Skeletal muscle satellite cell (primary cell): ENCODE data around the gene CFAP97.

ENCODE experiments used
- H3K27me3 ChIP-seq: 2 replicates; pipeline ENCODE4 v1.7.0; 2013; ENCODE audit warnings: low read length; ENCODE audit not compliant: control insufficient read depth, insufficient read depth
- H3K36me3 ChIP-seq: 2 replicates; pipeline ENCODE4 v1.7.0; 2013; ENCODE audit warnings: mild to moderate bottlenecking, control low read depth, low read length; ENCODE audit not compliant: insufficient read depth
- H3K4me1 ChIP-seq: 2 replicates; pipeline ENCODE4 v1.7.0; 2013; ENCODE audit warnings: low read length; ENCODE audit not compliant: control insufficient read depth, insufficient read depth
- H3K4me2 ChIP-seq: 2 replicates; pipeline ENCODE4 v1.7.0; 2013; ENCODE audit warnings: mild to moderate bottlenecking, low read length
- H3K4me3 ChIP-seq: 2 replicates; pipeline ENCODE4 v1.7.0; 2013; ENCODE audit warnings: low read length
- H3K9ac ChIP-seq: 2 replicates; pipeline ENCODE4 v1.7.0; 2013; ENCODE audit warnings: mild to moderate bottlenecking, low read depth, low read length, moderate library complexity
- H3K9me3 ChIP-seq: replicated peaks from 2 replicates; pipeline ENCODE4 v1.7.0; 2013; ENCODE audit warnings: mild to moderate bottlenecking, control low read depth, low read length

The CFAP97 gene

GRCh38 chr4:185237175-185237574, 33.4 kb upstream of the CFAP97 start:
- no peaks in the 10 kb centered on the region for H3K9me3 ChIP-seq
- no peaks in the 10 kb centered on the region for H3K36me3 ChIP-seq
- H3K4me1 ChIP-seq = peaks cover 17% of the 10 kb centered on the region
- no peak overlapping the region for H3K4me2 ChIP-seq
- H3K27me3 ChIP-seq = no peaks in the 10 kb centered on the region
- no peak overlapping the region for H3K9ac ChIP-seq
- no peak overlapping the region for H3K4me3 ChIP-seq

DNA sequence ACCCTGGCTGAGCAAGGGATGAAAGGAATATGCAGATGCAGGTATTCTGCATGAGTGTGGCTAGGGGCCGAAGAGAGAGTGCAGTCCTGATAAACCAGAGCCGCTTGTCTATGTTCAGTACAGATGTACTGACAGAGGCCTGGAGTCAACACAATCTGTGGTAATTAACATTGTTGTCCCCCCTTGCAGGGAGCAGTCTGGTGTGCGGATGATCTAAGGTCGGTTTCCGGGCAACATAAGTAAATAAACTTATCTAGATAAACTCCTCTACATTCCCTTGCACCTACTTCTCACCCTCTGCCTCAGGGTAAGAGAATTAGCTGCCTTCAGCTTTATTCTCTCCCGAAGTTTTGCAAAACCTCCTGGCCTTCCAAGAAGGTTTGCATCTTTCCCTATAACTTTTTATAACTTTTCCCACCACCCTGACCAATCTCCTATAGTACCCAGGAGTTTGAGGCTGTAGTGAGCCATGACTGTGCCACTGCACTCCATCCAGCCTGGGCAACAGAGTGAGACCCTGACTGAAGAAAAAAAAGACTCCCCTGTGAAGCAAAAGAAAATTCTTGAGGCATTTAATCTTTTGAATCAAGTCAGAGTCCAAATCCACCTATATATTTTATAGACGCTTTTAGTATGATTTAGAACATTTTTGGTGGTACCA, 32.2 kb upstream of the CFAP97 start:
- no peak overlapping the region for H3K4me2 ChIP-seq
- H3K9me3 ChIP-seq = no peaks in the 10 kb centered on the region
- H3K4me1 ChIP-seq = peaks cover 19% of the 10 kb centered on the region
- H3K36me3 ChIP-seq = no peaks in the 10 kb centered on the region
- no peaks in the 10 kb centered on the region for H3K27me3 ChIP-seq
- H3K9ac ChIP-seq = no peak overlapping the region
- H3K4me3 ChIP-seq = no peak overlapping the region

- H3K36me3 ChIP-seq = no peaks in the 10 kb centered on the region
- H3K4me2 ChIP-seq = no peak overlapping the region
- no peak overlapping the region for H3K4me3 ChIP-seq
- H3K4me1 ChIP-seq = peaks cover 19% of the 10 kb centered on the region
- no peaks in the 10 kb centered on the region for H3K9me3 ChIP-seq
- H3K27me3 ChIP-seq = no peaks in the 10 kb centered on the region
- H3K9ac ChIP-seq = no peak overlapping the region
These were observed 31.5 kb upstream of the CFAP97 start for GRCh38 chr4:185235119-185235842.

DNA sequence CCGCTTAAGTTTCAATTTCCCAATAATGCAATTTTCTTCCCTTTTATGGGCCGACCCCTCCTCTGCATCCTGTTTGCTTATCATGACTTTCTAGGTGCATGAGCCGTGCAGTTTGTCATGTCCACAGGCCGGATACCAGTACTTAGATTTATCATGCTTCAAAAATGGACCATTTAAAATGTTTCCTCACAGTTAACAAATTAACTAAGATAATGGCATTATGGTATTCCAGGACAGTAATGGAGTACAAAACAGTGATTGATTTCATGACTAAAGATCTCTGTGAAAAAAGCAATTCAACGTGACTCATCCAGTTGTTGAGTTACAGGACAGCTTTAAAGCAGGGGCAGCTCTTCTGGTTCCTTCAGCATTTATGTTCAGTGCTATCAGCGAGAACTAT, 28.6 kb upstream of the CFAP97 start:
- H3K9me3 ChIP-seq = no peaks in the 10 kb centered on the region
- H3K4me3 ChIP-seq = no peak overlapping the region

GRCh38 chr4:185229021-185229818, 25.4 kb upstream of the CFAP97 start:
- H3K27me3 ChIP-seq = no peaks in the 10 kb centered on the region
- H3K4me1 ChIP-seq = peaks cover 4% of the 10 kb centered on the region
- no peaks in the 10 kb centered on the region for H3K36me3 ChIP-seq
- no peak overlapping the region for H3K9ac ChIP-seq
- no peaks in the 10 kb centered on the region for H3K9me3 ChIP-seq
- no peak overlapping the region for H3K4me2 ChIP-seq
- H3K4me3 ChIP-seq = no peak overlapping the region

More for the DNA sequence above, 28.6 kb upstream of the CFAP97 start:
- H3K4me2 ChIP-seq = no peak overlapping the region
- H3K36me3 ChIP-seq = no peaks in the 10 kb centered on the region
- H3K9ac ChIP-seq = no peak overlapping the region
- no peaks in the 10 kb centered on the region for H3K27me3 ChIP-seq
- peaks cover 8% of the 10 kb centered on the region for H3K4me1 ChIP-seq

DNA sequence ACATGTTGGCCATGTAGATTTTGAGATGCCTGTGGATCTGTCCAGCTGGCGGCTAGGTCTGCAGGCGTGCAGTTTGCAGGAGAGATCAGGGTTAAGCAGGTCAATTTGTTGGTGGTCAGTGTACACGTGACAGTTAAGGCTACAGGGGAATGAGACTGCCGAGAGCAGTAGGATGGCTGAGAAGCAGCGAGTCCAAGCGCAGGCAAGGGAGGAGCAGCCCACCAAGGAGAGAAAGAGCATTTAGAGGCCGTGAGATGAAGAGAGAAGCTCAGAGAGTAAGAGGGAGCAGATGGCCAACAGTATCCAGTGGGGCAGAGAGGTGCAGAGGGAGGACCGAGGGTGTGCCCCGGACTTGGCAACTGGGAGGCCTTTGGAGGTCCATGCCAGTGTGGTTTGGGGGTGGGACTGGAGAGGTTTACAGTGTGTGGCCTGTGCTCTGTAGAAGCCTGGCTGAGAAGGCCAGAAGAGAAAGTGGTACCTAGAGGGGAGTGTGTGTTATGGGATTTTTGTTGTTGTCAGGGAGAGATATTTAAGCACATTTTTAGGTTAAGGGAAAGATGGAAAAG, 24.0 kb upstream of the CFAP97 start:
- Histone ChIP-seq H3K4me3 (no peak overlapping the region), H3K27me3 (no peaks in the 10 kb centered on the region), H3K9me3 (no peaks in the 10 kb centered on the region), H3K36me3 (no peaks in the 10 kb centered on the region), H3K9ac (no peak overlapping the region), H3K4me1 (peaks cover 11% of the 10 kb centered on the region), H3K4me2 (no peak overlapping the region)

GRCh38 chr4:185227131-185227551, 23.3 kb upstream of the CFAP97 start:
- no peaks in the 10 kb centered on the region for H3K36me3 ChIP-seq
- no peaks in the 10 kb centered on the region for H3K9me3 ChIP-seq
- no peak overlapping the region for H3K9ac ChIP-seq
- no peaks in the 10 kb centered on the region for H3K27me3 ChIP-seq
- no peak overlapping the region for H3K4me2 ChIP-seq
- H3K4me1 ChIP-seq = peaks cover 13% of the 10 kb centered on the region
- no peak overlapping the region for H3K4me3 ChIP-seq

- no peaks in the 10 kb centered on the region for H3K36me3 ChIP-seq
- H3K9me3 ChIP-seq = no peaks in the 10 kb centered on the region
- H3K4me1 ChIP-seq = peaks cover 22% of the 10 kb centered on the region
- no peaks in the 10 kb centered on the region for H3K27me3 ChIP-seq
- no peak overlapping the region for H3K4me2 ChIP-seq
- H3K4me3 ChIP-seq = no peak overlapping the region
- H3K9ac ChIP-seq = no peak overlapping the region
These were observed 22.1 kb upstream of the CFAP97 start for GRCh38 chr4:185225940-185226339.

DNA sequence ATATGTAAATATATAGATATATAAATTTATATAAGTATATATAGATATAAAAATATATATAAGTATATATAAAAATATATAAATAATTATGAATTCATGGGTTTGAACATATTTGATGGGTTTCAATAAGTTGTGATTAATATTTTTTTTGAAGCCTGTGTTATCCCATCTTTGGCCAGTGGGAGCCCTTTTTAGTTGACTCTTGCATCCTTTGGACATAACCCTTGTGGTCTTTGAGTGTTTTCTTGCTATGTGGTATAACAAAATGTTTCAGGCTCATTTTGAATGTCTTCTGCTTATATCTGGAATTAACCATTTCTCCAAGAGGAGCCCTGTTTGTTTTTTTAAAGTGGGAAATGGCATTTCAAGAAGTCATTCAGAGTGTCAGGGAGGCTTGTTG, 20.8 kb upstream of the CFAP97 start:
- H3K9ac ChIP-seq = no peak overlapping the region
- H3K4me2 ChIP-seq = no peak overlapping the region
- no peaks in the 10 kb centered on the region for H3K36me3 ChIP-seq
- H3K4me3 ChIP-seq = no peak overlapping the region
- no peaks in the 10 kb centered on the region for H3K9me3 ChIP-seq
- H3K27me3 ChIP-seq = no peaks in the 10 kb centered on the region
- peaks cover 27% of the 10 kb centered on the region for H3K4me1 ChIP-seq

GRCh38 chr4:185222598-185222997, 18.8 kb upstream of the CFAP97 start:
- Histone ChIP-seq H3K9ac (peak overlapping the region; percentile 3), H3K9me3 (no peaks in the 10 kb centered on the region), H3K36me3 (no peaks in the 10 kb centered on the region), H3K4me2 (peak overlapping the region; percentile 18), H3K27me3 (no peaks in the 10 kb centered on the region), H3K4me3 (peak overlapping the region; percentile 32), H3K4me1 (peaks cover 30% of the 10 kb centered on the region)

DNA sequence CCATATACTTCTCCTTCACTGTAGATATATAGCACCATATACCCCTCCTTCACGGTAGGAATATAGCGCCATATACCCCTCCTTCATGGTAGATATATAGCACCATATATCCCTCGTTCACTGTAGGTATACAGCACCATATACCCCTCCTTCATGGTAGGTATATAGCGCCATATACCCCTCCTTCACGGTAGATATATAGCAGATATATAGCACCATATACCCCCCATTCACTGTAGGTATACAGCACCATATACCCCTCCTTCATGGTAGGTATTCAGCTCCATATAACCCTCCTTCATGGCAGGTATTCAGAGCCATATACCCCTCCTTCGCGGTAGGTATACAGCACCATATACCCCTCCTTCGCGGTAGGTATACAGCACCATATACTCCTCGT, 18.1 kb upstream of the CFAP97 start:
- no peak overlapping the region for H3K9ac ChIP-seq
- H3K27me3 ChIP-seq = no peaks in the 10 kb centered on the region
- H3K4me3 ChIP-seq = no peak overlapping the region
- no peaks in the 10 kb centered on the region for H3K36me3 ChIP-seq
- no peak overlapping the region for H3K4me2 ChIP-seq
- H3K4me1 ChIP-seq = peaks cover 36% of the 10 kb centered on the region
- H3K9me3 ChIP-seq = no peaks in the 10 kb centered on the region
